Hypothalamus (tissue), 51 donors: ENCODE measurements around the gene SRCAP.
A peak's percentile ranks its signal among the peaks of the same experiment; 100 is the strongest.

Experiments
- DNase-seq, 51 donors: peaks; one replicate each; lab custom pipeline; 2025; lab: John Stamatoyannopoulos, UW

The SRCAP gene

DNA sequence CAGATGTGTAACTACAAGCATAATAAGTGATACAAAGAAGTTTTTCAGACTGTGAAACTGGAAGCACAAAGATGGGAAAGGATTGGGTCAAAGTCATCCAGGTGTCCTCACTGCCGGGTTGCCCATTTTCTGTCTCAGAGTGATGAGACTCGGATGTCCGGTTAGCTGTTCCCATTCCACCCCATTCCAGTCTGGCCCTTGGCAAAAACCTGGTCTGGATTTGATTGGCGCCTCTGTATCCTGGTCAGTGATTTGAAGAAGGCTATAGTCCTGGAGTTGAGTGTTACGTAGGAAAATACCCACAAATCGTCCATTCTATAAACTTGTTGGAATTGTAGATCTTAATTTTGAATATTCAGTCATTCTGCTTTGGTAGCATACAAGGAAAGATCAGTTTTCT lies 29.4 kb downstream of the SRCAP start:
- no peak for DNase-seq

DNA sequence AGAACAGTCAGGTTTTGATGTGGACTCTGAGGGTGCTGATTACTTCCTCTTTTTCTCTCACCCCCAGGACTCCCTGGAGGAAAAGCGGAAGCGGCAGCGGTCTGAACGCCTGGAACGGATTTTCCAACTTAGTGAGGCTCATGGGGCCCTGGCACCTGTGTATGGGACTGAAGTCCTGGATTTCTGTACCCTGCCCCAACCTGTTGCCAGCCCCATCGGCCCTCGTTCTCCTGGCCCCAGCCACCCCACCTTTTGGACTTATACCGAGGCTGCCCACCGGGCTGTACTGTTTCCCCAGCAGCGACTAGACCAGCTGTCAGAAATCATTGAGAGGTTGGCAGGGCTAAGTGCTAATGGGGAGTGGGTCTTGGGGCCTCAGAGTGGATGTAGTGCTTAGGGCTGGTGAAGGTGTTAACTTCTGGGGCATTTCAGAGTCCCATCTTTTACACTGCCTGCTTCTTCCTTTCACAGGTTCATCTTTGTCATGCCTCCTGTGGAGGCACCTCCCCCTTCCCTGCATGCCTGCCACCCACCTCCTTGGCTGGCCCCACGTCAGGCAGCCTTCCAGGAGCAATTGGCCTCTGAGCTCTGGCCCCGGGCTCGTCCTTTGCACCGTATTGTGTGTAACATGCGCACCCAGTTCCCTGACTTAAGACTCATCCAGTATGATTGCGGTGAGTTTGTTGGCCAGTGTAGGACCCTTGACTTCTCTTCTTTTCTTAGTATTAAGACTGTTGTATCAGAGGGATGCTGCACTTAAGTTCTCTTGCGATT lies 30.1 kb downstream of the SRCAP start:
- DNase-seq: no peak

DNA sequence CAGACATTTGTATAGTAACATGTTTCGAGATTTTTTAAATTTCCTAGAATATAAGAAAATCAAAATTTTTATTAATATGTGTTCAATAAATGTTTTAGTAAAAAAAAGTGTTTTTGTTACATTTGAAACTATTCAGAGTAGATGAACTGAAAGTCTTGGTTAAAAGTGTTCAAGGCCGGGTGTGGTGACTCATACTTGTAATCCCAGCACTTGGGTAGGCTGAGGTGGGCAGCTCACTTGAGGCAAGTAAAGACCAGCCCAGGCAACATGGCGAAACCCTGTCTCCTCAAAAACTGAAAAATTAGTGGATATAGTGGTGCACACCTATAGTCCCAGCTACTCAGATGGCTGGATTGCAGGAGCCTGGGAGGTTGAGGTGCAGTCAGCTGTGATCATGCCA lies 32.4 kb downstream of the SRCAP start:
- no peak for DNase-seq

DNA sequence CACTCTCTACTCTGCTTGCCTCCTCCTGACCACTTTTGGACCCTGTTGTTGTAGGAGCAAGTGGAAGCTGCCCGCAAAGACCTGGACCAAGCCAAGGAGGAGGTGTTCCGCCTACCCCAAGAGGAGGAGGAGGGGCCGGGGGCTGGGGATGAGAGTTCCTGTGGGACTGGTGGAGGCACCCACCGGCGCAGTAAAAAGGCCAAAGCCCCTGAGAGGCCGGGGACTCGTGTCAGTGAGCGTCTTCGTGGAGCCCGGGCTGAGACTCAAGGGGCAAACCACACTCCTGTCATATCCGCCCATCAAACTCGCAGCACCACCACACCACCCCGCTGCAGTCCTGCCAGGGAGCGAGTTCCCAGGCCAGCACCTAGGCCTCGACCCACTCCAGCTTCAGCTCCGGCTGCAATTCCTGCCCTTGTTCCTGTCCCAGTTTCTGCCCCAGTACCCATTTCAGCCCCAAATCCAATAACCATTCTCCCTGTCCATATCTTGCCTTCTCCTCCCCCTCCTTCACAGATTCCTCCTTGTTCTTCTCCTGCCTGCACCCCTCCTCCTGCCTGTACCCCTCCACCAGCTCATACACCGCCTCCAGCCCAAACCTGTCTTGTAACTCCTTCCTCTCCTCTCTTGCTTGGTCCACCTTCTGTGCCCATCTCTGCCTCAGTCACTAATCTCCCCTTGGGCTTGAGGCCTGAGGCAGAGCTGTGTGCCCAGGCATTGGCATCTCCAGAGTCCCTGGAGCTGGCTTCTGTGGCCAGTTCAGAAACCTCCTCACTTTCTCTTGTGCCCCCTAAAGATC lies 38.2 kb downstream of the SRCAP start:
- no peak for DNase-seq

DNA sequence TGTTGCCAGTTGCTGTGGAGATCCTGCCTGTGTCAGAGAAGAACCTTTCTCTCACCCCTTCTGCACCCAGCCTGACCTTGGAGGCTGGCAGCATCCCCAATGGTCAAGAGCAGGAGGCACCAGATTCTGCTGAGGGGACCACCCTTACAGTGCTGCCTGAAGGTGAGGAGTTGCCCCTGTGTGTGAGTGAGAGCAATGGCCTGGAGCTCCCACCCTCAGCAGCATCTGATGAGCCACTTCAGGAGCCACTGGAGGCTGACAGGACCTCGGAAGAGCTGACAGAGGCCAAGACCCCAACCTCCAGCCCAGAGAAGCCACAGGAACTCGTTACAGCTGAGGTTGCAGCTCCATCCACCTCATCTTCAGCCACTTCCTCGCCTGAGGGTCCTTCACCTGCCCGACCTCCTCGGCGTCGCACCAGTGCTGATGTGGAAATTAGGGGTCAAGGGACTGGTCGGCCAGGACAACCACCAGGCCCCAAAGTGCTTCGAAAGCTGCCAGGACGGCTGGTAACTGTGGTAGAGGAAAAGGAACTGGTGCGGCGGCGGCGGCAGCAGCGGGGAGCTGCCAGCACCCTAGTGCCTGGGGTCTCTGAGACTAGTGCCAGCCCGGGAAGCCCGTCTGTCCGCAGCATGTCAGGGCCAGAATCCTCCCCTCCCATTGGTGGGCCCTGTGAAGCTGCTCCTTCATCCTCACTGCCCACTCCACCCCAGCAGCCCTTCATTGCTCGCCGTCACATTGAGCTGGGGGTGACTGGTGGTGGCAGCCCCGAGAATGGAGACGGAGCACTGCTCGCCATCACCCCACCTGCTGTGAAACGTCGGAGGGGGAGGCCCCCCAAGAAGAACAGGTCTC lies 39.0 kb downstream of the SRCAP start:
- no peak for DNase-seq

DNA sequence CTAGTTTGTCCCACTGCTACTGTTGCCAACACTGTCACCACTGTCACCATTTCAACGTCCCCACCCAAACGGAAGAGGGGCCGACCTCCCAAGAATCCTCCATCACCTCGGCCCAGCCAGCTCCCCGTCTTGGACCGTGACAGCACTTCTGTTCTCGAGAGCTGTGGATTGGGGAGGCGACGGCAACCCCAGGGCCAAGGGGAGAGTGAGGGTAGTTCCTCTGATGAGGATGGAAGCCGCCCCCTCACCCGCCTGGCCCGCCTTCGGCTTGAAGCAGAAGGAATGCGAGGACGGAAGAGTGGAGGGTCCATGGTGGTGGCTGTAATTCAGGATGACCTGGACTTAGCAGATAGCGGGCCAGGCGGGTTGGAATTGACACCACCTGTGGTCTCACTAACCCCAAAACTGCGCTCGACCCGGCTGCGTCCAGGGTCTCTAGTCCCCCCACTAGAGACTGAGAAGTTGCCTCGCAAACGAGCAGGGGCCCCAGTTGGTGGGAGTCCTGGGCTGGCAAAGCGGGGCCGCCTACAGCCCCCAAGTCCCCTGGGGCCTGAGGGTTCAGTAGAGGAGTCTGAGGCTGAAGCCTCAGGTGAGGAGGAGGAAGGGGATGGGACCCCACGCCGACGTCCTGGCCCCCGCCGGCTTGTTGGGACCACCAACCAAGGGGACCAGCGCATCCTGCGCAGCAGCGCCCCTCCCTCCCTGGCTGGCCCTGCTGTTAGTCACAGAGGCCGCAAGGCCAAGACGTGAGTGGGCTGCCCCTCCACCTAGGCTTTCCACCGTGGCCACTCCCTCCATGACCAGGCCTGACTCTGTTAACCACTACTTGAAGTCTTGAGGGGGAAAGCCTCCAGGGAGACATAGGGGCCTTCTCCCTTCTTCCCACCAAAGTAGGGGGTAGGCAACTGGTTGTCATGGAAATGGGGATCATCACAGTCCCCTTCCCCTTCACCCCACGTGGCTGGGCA lies 40.3 kb downstream of the SRCAP start:
- no peak for DNase-seq

DNA sequence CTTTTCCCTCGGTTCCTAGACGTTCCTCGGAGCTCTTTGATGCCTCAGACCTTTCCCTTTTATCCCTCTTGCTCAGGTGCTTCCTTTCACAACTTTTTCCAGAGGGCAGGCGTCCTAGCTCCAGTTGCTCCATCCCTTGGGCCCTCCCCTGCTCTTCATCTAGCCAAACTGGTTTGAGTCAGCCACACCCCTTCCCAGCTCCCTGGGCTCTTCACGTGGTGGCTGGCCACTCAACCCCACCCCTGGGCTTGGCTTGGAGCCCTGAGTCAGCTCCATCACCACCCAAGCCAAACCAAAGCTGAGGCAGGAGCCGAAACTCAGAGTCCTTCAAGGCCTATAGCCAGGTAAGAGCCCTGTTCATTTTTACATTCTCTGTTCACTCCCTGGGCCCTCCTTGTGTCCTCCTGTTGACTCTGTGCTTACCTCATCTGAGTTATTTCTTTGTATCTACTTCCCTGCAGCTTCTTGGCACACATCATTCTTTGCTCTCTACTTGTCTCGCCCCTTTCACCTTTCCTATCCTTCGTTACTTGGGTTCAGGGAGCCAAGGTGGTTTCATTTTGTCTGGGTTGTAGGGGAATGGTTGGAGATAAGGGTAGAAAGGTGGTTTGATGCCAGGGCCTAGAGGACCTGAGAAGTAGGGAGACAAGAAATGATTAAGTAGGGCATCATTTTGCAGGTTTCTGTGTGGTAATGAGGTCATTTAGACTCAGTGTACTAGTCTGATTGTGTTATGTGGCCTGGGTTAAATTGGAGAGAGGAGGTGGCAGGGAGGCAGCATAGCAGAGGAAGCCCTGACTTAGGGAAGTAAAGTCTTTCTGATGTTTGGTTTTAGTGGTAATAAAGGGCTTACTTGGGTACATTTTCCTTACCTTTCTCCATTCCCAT lies 41.6 kb downstream of the SRCAP start:
- DNase-seq: peak in 5 of 51 donors; percentile 17 to 32 (median 29)

DNA sequence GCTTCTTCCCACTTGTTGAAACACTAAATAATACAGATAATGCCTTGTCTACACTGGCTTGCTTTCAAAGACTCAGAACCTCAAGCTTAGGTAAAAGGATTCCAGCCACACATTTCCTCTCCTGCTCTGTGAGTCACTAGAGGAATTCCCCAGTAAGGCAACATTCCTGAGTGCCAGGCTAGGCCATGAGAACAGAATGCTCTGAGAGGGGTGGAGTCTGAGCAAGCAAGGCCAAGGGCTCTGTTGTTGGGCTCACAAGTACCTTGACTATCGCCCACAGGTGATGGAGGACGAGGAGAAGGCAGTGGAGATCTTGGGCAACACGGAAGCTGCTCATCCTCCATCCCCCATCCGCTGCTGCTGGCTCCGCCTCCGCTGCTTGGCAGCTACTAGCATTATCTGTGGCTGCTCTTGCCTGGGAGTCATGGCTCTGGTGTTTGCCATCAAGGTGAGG lies 42.5 kb downstream of the SRCAP start:
- no peak for DNase-seq

DNA sequence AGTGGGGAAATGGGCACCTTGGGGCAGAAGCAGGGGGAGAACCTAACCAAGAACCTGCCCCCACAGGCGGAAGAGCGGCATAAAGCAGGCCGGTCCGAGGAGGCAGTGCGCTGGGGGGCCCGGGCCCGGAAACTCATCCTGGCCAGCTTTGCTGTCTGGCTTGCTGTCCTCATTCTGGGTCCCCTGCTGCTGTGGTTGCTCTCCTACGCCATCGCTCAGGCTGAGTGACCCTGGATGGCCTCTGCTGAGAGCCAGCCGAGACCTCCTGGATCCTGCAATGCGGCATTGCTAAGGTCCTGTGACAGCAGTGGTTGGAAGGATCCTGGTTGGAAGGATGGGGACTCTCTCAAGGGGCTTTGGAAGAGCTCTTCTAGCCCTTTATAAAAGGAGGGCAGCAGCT lies 44.7 kb downstream of the SRCAP start:
- no peak for DNase-seq

DNA sequence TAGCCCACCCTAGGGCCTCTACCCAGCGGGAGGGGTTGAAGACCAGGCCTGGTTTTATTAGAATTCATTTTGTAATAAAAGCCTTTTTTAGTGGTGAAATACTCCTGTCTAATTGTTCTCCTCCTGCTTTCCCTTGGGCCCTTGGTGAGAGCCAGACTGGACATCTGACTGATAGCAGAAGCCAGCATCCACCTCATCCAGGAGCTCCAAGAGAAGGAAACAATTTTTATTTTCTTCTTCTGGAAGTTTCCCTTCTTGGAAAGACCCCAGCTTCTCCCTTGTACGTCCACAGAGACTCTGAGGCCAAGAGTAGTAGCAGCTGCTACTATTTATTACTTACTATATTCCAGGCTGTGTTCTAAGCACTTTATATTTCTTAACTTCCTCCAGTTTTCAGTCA lies 45.2 kb downstream of the SRCAP start:
- no peak for DNase-seq

DNA sequence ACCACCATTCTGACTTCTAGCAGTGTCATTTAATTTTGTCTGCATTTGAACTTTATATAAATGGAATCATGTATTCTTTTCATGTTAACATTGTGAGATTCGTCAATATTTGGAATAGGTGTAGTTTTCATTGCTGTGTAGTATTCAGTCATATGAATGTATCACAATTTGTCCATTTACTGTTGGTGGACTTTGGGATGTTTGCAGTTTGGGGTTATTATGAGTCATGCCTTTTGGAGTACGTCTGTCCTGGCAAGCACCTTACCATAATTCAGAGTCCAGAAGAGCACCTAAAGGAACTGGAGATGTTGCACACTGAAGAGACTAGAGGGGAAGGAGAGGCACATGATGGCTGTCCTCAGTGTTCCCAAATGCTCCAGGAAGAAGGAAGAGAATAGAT lies 46.1 kb downstream of the SRCAP start:
- DNase-seq: no peak

DNA sequence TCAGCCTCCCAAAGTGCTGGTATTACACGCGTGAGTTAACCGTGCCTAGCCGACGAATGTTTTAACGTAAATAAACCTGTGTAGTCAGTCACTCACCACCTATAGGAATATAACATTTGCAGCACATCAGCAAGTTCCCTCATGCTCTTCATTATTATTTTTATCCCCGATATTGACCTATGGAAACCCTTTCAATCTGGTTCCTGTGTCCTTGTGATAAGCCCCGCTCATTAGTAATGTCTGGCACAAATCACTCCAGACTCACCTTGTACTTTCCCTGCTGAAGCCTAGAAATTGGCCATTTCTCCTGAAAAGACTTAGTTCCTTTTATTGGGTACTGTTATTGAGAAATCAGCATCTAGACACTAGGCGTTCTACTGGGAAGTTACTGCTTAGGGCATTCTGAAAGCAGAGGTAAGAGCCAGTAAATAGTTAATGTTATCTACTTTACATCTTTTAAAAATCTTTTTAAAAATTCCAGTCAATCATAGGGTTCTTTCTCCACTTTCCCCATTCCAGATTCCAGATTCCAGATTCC lies 47.7 kb downstream of the SRCAP start:
- no peak for DNase-seq

DNA sequence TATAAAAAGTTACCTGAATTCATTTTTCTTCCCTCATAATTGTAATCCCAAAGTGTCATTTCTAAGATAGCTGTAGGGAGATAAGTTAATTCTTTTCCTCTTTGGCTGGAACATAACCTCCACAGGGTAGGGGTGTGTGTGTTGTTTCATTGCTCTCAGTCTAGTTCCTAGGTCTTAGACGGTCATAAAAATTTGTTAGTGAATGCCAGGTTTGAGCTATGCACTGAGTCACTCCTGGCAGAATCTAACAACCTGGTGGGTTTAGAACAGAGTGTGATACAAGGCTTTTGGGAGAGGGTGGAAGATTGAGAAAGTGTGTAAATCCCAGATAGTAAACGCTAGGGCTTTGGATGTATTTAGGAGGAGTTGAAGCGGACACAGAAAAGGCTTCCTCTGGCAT lies 48.4 kb downstream of the SRCAP start:
- no peak for DNase-seq

DNA sequence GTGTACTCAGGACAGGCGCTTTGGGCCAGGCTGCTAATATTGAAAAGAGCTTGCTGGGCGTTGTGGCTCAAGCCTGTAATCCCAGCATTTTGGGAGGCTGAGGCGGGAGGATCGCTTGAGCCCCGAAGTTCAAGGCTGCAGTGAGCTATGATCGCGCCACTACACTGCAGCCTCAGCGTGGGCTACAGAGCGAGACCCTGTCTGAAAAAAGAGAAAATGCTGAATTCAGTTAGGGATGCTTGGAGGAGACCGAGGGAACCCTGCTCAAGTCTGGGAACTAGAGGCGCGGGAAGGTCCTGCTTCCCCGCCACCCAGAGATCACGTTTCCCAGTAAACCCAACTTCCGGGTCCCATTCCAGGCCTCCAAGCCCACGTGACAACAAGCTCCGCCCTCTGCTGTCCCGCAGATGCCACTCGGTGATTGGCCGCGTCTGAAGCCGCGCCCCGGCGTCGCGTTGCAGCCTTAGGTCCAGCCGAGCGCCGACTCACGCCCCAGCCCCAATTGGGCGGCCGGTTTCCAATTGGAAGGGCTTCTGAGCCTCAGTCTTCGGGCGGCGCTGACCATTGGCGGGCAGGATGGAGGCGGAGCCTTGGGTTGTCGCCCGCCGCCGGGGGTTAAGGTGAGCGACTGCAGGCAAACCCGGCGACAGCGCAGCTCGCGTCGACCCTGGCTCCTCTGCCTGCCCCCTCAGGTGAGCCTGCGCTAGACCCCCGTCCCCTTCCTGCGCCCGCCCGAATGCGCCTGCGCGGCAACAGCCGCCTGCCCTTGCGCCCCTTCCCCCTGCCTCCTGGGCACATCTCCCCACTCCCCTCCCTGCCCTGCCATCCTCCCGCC lies 49.0 kb downstream of the SRCAP start, which contains the start of gene PHKG2:
Gene PHKG2, plus strand, starts transcription at position 627 of the 835 bp plus-strand sequence. CDS start 396 bp downstream, outside the sequence.
- peak; percentile 75 to 99 (median 98) for DNase-seq

DNA sequence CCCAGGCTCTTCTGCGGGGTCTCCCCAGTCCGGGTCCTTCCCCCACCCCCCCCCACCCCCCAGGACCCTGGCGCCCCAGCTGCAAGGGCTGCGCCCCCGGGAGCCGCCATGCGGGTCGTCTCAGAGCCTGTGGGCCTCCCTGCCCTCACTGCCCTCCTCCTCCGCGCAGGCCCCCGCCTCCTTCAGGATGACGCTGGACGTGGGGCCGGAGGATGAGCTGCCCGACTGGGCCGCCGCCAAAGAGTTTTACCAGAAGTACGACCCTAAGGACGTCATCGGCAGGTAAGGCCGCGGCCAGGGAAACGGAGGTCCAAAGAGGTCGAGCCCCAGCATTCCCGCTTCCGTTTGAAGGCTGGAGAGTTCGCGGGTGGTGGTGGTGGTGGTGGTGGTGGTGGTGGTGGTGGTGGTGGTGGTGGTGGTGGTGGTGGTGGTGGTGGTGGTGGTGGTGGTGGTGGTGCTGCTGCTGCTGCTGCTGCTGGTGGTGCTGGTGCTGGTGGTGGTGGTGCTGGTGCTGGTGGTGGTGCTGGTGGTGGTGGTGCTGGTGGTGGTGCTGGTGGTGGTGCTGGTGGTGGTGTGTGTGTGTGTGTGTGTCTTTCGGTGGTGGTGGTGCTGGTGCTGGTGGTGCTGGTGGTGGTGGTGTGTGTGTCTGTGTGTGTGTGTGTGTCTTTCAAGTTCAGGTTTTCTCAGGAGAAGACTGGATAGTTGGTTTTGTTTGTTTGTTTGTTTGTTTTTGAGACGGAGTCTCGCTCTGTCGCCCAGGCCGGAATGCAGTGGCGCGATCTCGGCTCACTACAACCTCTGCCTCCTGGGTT lies 49.9 kb downstream of the SRCAP start:
- DNase-seq: peak in 8 of 51 donors; percentile 16 to 49 (median 20)

DNA sequence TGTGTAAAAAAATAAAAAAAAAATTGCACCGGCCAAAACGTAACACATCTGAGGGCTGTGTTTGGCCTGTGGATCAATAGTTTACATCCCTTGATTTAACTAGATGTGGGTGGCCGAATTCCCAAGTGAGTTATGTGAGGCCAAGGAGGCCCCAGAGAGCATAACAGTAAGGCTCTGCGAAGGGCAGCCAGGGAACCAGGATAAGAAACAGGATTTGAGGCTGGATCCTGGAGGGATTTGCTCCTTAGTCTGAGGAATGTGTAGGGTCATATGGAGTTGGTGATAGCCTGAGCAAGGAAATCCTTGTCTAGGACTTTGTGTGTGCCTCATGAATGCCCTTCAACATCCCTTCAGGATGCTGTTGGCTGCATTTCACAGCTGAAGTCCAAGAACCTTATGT lies 51.2 kb downstream of the SRCAP start:
- no peak for DNase-seq
